Common myeloid progenitor, CD34-positive (primary cell): ENCODE data around the gene MAPRE3.

ENCODE experiments used
- CTCF ChIA-PET: fragments of 350-600 bp; sonication (Branson Sonifier 250); formaldehyde crosslinking; loops from one replicate; lab custom pipeline; 2021; ENCODE audit warnings: antibody characterized with exemption; lab: Charles Lee
- POLR2A ChIA-PET: fragments of 350-600 bp; sonication (Branson Sonifier 250); formaldehyde crosslinking; loops from one replicate; lab custom pipeline; 2021; ENCODE audit warnings: antibody characterized with exemption; lab: Charles Lee
- DNase-seq, 3 donors: peaks; one replicate each; pipeline versions ENCODE4 v3.0.0 to v3.0.0-alpha.2; 2013
- H3K27ac ChIP-seq, 2 experiments: 1 replicate in 1 of 2; 2 replicates in 1 of 2; pipeline ENCODE4 v1.7.0; 2013; ENCODE audit warnings: inconsistent platforms in 2 of 2, low read length in 2 of 2, mild to moderate bottlenecking in 2 of 2, low read depth in 1 of 2, moderate library complexity in 1 of 2; ENCODE audit not compliant: severe bottlenecking in 2 of 2, insufficient read depth in 1 of 2, poor library complexity in 1 of 2
- H3K27me3 ChIP-seq, 5 experiments: replicated peaks in 2 of 5; 1 replicate in 3 of 5; 2 replicates in 2 of 5; pipeline versions ENCODE4 v1.6.1 to v1.7.0; 2013; ENCODE audit warnings: low read length in 4 of 5, mild to moderate bottlenecking in 2 of 5, moderate library complexity in 2 of 5, inconsistent platforms in 1 of 5; ENCODE audit not compliant: insufficient read depth in 5 of 5, control insufficient read depth in 4 of 5
- H3K36me3 ChIP-seq, 4 experiments: 1 replicate in 2 of 4; 2 replicates in 2 of 4; pipeline versions ENCODE4 v1.6.1 to v1.7.0; 2013; ENCODE audit warnings: low read length in 3 of 4, control low read depth in 1 of 4, mild to moderate bottlenecking in 1 of 4; ENCODE audit not compliant: control insufficient read depth in 4 of 4, insufficient read depth in 4 of 4
- H3K4me1 ChIP-seq, 4 experiments: 1 replicate in 3 of 4; 2 replicates in 1 of 4; pipeline versions ENCODE4 v1.6.1 to v1.7.1; 2013; ENCODE audit warnings: low read length in 3 of 4, mild to moderate bottlenecking in 3 of 4, control low read depth in 1 of 4, inconsistent platforms in 1 of 4, moderate library complexity in 1 of 4; ENCODE audit not compliant: control insufficient read depth in 4 of 4, insufficient read depth in 4 of 4; ENCODE audit errors: control extremely low read depth in 1 of 4
- H3K4me3 ChIP-seq, 7 experiments: 1 replicate in 4 of 7; 2 replicates in 3 of 7; pipeline versions ENCODE4 v1.5.1 to v1.7.0; 2013; ENCODE audit warnings: mild to moderate bottlenecking in 7 of 7, low read length in 6 of 7, moderate library complexity in 6 of 7, inconsistent platforms in 2 of 7, low read depth in 2 of 7, control low read depth in 1 of 7; ENCODE audit not compliant: insufficient read depth in 4 of 7, control insufficient read depth in 1 of 7; ENCODE audit errors: extremely low read depth in 1 of 7
- H3K9me3 ChIP-seq, 5 experiments: 1 replicate in 4 of 5; 2 replicates in 1 of 5; pipeline versions ENCODE4 v1.6.1 to v1.7.1; 2013; ENCODE audit warnings: low read length in 4 of 5, mild to moderate bottlenecking in 2 of 5, inconsistent platforms in 1 of 5, low read depth in 1 of 5, moderate library complexity in 1 of 5; ENCODE audit not compliant: control insufficient read depth in 4 of 5, insufficient read depth in 2 of 5; ENCODE audit errors: control extremely low read depth in 1 of 5
- WGBS: methylation state at CpG from one replicate; pipeline ENCODE4 v1.1.5; 2013; ENCODE audit not compliant: insufficient coverage; 5-methylcytosine and 5-hydroxymethylcytosine counted together

MAPRE3 gene

GRCh38 chr2:26959331-26959730 is 11.1 kb upstream of the MAPRE3 start:
- 71% methylated on average over 2 of the region's 2 CpGs for WGBS
- H3K4me1 ChIP-seq: peaks cover 0 to 7% (median 6%) of the 10 kb centered on the region in 4 experiments
- H3K4me3 ChIP-seq: no peak overlapping the region
- H3K27me3 ChIP-seq: peaks cover 0 to 8% (median 0%) of the 10 kb centered on the region in 5 experiments
- no peaks in the 10 kb centered on the region for H3K36me3 ChIP-seq
- DNase-seq: peak in 2 of 3 donors; percentile 26 to 32
- H3K27ac ChIP-seq: no peak overlapping the region
- CTCF ChIA-PET: interaction anchor here (0.6 to 14.2 kb wide), 15 partner anchors 8 to 419 kb away, joined by 3 to 319 read pairs (median 4); no protein-coding TSS in a partner anchor
- H3K9me3 ChIP-seq: no peaks in the 10 kb centered on the region
- POLR2A ChIA-PET: interaction anchor here (0.6 kb wide), 1 partner anchor 101 kb away, joined by 4 read pairs; no protein-coding TSS in a partner anchor

- H3K4me3 ChIP-seq: no peak overlapping the region
- H3K27ac ChIP-seq: no peak overlapping the region
- no peak for DNase-seq
- ChIA-PET POLR2A (no interaction called here), CTCF (interaction anchor here (1.0 to 14.2 kb wide), 6 partner anchors 11 to 86 kb away, joined by 3 to 319 read pairs (median 6); no protein-coding TSS in a partner anchor)
- H3K4me1 ChIP-seq: peaks cover 0 to 6% (median 4%) of the 10 kb centered on the region in 4 experiments
- H3K27me3 ChIP-seq: peaks cover 0 to 15% (median 0%) of the 10 kb centered on the region in 5 experiments
- no peaks in the 10 kb centered on the region for H3K36me3 ChIP-seq
- no peaks in the 10 kb centered on the region for H3K9me3 ChIP-seq
- no CpG with 5 or more reads among the region's 3 CpGs for WGBS
Observed at GRCh38 chr2:26964446-26965130, 5.8 kb upstream of the MAPRE3 start.

DNA sequence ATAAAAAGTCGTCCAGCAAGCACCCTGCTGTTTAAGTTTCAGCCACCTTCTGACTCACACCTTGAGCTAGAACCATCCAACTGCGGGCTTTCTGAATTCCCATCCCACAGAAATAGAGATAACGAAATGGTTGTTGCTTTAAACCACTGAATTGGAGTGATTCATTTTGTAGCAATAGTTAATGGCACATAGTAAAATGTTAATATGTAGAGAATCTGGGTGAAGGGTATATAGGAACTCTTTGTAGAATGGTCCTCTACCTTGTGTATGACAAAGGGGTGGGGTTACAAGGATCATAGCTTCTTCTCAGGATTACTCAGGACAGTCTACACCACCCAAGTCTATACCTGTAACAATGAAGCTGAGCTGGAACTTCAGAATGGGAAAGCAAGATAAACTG is 2.4 kb upstream of the MAPRE3 start:
- POLR2A ChIA-PET: no interaction called here
- peaks cover 0 to 28% (median 0%) of the 10 kb centered on the region in 5 experiments for H3K27me3 ChIP-seq
- no peak overlapping the region for H3K4me3 ChIP-seq
- no peaks in the 10 kb centered on the region for H3K9me3 ChIP-seq
- no peak for DNase-seq
- CTCF ChIA-PET: interaction anchor here (1.0 to 14.2 kb wide), 7 partner anchors 9 to 116 kb away, joined by 3 to 319 read pairs (median 4); no protein-coding TSS in a partner anchor
- no CpG with 5 or more reads among the region's 3 CpGs for WGBS
- H3K36me3 ChIP-seq: no peaks in the 10 kb centered on the region
- H3K27ac ChIP-seq: no peak overlapping the region
- H3K4me1 ChIP-seq: peaks cover 0 to 20% (median 13%) of the 10 kb centered on the region in 4 experiments

- DNase-seq: no peak
- Histone ChIP-seq H3K9me3 (no peaks in the 10 kb centered on the region), H3K36me3 (no peaks in the 10 kb centered on the region), H3K27ac (no peak overlapping the region), H3K4me3 (peak overlapping the region in 1 of 7 experiments; percentile 78), H3K27me3 (peaks cover 0 to 30% (median 0%) of the 10 kb centered on the region in 5 experiments), H3K4me1 (peaks cover 0 to 20% (median 13%) of the 10 kb centered on the region in 4 experiments)
- POLR2A ChIA-PET: interaction anchor here (0.6 kb wide), 1 partner anchor 111 kb away, joined by 3 read pairs; no protein-coding TSS in a partner anchor
- CTCF ChIA-PET: interaction anchor here (0.8 to 14.2 kb wide), 8 partner anchors 8 to 49 kb away, joined by 3 to 319 read pairs (median 3); no protein-coding TSS in a partner anchor
- WGBS: 69% methylated on average over 9 of the region's 10 CpGs
Observed at GRCh38 chr2:26969077-26969844, 1.2 kb upstream of the MAPRE3 start.

DNA sequence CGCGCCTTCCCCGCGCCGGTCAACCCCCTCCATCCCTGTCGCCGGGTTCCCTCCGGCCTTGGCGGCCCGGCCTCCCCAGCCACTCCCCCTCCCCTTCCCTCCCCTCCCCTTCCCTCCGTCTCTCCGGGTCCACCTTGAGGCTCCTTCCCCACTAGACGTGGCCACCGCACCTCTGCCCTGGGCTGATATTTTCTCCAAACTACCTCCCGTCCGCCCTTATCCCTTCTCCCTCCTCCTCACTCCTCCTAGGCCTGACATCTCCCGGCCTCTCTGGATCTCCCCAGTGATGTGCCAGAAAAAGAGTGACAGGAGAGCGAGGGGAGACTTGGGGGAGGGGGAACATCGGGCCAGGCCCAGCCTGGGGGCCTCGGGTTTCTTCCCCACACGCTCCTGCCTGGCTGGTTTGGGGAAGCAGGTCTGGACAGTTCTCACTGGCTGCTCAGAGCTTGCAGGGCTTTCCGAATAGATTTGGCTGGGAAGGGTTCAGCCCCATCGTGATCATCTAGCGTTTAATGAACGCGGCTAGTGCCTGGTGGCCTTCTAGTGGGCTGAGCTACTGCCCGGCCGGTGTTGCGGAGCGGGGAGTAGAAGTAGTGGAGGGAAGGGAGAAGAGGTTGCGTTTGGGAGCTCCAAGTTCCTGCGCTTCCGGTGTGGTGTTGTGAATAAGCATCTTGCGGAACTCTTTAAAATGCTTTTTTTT is 641 bp downstream of the MAPRE3 start:
- H3K27me3 ChIP-seq: peaks cover 0 to 32% (median 0%) of the 10 kb centered on the region in 5 experiments
- ChIA-PET POLR2A (interaction anchor here (1.2 kb wide), 1 partner anchor 11 kb away, joined by 4 read pairs; no protein-coding TSS in a partner anchor), CTCF (interaction anchor here (0.6 to 1.2 kb wide), 7 partner anchors 9 to 1437 kb away, joined by 3 to 4 read pairs (median 3); no protein-coding TSS in a partner anchor)
- H3K4me1 ChIP-seq: peaks cover 0 to 25% (median 17%) of the 10 kb centered on the region in 4 experiments
- no peaks in the 10 kb centered on the region for H3K36me3 ChIP-seq
- H3K4me3 ChIP-seq: peak overlapping the region in 4 of 7 experiments; percentile 60 to 78 (median 74)
- H3K9me3 ChIP-seq: no peaks in the 10 kb centered on the region
- peak in 2 of 3 donors; percentile 47 to 54 for DNase-seq
- peak overlapping the region in 1 of 2 experiments; percentile 31 for H3K27ac ChIP-seq
- WGBS: 7% methylated on average over 30 of the region's 34 CpGs
